Hepatocyte (in vitro differentiated cells): Measurements from ENCODE around the gene FAM227B.

Experiments used
- CTCF ChIP-seq: fragments of 200-600 bp; sonication (generic); IDR thresholded peaks from 2 replicates; pipeline ENCODE4 v1.5.1; 2016; ENCODE audit warnings: antibody characterized with exemption, mild to moderate bottlenecking; ENCODE audit not compliant: poor library complexity
- EZH2 ChIP-seq: fragments of 200-600 bp; sonication (generic); IDR thresholded peaks from 2 replicates; pipeline ENCODE4 v1.6.1; 2016; ENCODE audit warnings: antibody characterized with exemption, mild to moderate bottlenecking, borderline replicate concordance
- EZH2phosphoT487 ChIP-seq: fragments of 200-600 bp; sonication (generic); IDR thresholded peaks from one replicate; pipeline ENCODE4 v1.6.1; 2018; ENCODE audit warnings: antibody characterized with exemption, mild to moderate bottlenecking, low read depth, moderate library complexity; ENCODE audit not compliant: unreplicated experiment, severe bottlenecking

- TF ChIP-seq CTCF: no peak
- TF ChIP-seq EZH2: no peak
- TF ChIP-seq EZH2phosphoT487: no peak
Measured at GRCh38 chr15:49423901-49424550, 196.6 kb downstream of the FAM227B start.
